Left lung (tissue), 10 donors: ENCODE measurements around the gene RTN1. TPM values are rescaled to one million over a fixed set of nuclear protein-coding genes. Genes with fewer than 3 reads are reported as not detected.

ENCODE experiments used
- ATAC-seq: fragments of 200-7000 bp; cut with Tn5 transposase; one replicate; pipeline ENCODE4 v1.9.1; 2020; ENCODE audit warnings: moderate library complexity
- DNase-seq, 4 donors: peaks; one replicate each; pipeline ENCODE4 v3.0.0-alpha.2; 2013 to 2020
- H3K27ac ChIP-seq, 2 donors: fragments of 200-600 bp; sonication (generic) in 1 of 2; one replicate each; pipeline versions ENCODE4 v1.5.0 to v1.8.0; 2020 to 2021
- H3K27me3 ChIP-seq, 2 donors: fragments of 200-600 bp; sonication (generic) in 1 of 2; one replicate each; pipeline versions ENCODE4 v1.5.0 to v1.8.0; 2020 to 2021
- H3K36me3 ChIP-seq, 2 donors: fragments of 200-600 bp; sonication (generic) in 1 of 2; one replicate each; pipeline versions ENCODE4 v1.5.0 to v1.8.0; 2020 to 2021
- H3K4me1 ChIP-seq, 2 donors: fragments of 200-600 bp; one replicate each; pipeline ENCODE4 v1.8.0; 2021
- H3K4me3 ChIP-seq, 2 donors: fragments of 200-600 bp; sonication (generic) in 1 of 2; one replicate each; pipeline versions ENCODE4 v1.5.0 to v1.8.0; 2020 to 2021; ENCODE audit warnings: mild to moderate bottlenecking in 1 of 2
- H3K9me3 ChIP-seq, 2 donors: fragments of 200-600 bp; sonication (generic) in 1 of 2; one replicate each; pipeline versions ENCODE4 v1.5.0 to v1.8.0; 2020 to 2021
- intact Hi-C, 2 donors: fragments of 100-400 bp; cut with DNase I; formaldehyde crosslinking; loops; one replicate each; pipeline versions ENCODE4 v1.11.2 to v1.14.2; 2022
- polyA plus RNA-seq, 6 donors: library from polyadenylated mRNA; unstranded; fragments of 120-200 nt; gene quantifications; one replicate each; pipeline ENCODE4 v1.2.1, GENCODE V29; 2013; ENCODE audit not compliant: insufficient read length in 6 of 6
- total RNA-seq, 2 donors: library from RNA; stranded (reverse); fragmentation: NEBNext Ultra II Directional; extraction: Animal tissue kit (Norgen Biotek cat#: 25700); gene quantifications; one replicate each; pipeline ENCODE4 v1.2.1, GENCODE V29; 2021
- TF ChIP-seq, protein P1 (sequence below), 2 donors: fragments of 200-600 bp; sonication (generic) in 1 of 2; IDR thresholded peaks; one replicate each; pipeline versions ENCODE4 v1.5.0 to v1.8.0; 2021; ENCODE audit warnings: antibody characterized with exemption in 2 of 2
- donor health status: DM: no; HTN: yes; CAD: no.
- donor health status: DM: no; HTN: no; CAD: no.

Gene RTN1
- total and polyA plus RNA-seq, 8 donors, result 3.6 to 7.9 (median 4.7) TPM

DNA sequence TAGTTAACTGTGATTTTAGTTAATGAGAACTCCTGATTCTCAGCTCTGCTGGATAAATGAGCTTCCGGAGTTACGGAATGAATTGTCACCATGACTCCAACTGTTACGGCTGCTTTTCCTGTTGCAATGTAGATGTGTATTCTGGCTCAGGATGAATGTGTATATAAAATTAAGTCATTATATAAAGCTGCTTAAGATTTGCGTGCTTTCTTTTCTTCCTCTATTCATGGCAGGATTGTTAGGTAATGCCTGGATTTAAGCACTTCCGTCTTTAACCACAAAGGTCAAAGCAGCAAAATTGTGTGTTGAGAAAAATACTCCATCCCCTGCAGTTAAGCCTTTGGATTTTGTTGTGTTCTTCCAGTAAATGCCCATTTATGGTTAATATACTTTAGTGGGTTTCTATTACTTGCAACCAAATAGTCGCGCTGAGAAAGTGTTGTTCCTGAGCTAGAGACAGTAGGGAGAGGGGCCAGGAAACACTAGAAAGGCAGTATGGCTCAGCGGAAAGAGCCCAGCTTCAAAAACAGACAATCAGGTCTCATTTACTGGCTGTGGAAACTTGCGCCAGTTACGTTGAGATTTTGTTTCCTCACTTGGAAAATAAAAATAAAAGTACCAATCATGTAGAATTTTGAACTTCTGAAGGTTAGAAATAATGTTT, 284.6 kb downstream of the RTN1 start:
- H3K27ac ChIP-seq, result no peak overlapping the region
- H3K4me3 ChIP-seq, result no peak overlapping the region
- no peaks in the 10 kb centered on the region for H3K27me3 ChIP-seq
- DNase-seq (no peak), ATAC-seq (no peak)
- intact Hi-C loops, result no loop called here
- TF ChIP-seq, protein P1, sequence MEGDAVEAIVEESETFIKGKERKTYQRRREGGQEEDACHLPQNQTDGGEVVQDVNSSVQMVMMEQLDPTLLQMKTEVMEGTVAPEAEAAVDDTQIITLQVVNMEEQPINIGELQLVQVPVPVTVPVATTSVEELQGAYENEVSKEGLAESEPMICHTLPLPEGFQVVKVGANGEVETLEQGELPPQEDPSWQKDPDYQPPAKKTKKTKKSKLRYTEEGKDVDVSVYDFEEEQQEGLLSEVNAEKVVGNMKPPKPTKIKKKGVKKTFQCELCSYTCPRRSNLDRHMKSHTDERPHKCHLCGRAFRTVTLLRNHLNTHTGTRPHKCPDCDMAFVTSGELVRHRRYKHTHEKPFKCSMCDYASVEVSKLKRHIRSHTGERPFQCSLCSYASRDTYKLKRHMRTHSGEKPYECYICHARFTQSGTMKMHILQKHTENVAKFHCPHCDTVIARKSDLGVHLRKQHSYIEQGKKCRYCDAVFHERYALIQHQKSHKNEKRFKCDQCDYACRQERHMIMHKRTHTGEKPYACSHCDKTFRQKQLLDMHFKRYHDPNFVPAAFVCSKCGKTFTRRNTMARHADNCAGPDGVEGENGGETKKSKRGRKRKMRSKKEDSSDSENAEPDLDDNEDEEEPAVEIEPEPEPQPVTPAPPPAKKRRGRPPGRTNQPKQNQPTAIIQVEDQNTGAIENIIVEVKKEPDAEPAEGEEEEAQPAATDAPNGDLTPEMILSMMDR (IDR thresholded peaks at IDR 0.05), result no peak
- H3K9me3 ChIP-seq, result no peaks in the 10 kb centered on the region
- H3K4me1 ChIP-seq, result peaks cover 0 to 6% of the 10 kb centered on the region in 2 donors
- no peaks in the 10 kb centered on the region for H3K36me3 ChIP-seq

DNA sequence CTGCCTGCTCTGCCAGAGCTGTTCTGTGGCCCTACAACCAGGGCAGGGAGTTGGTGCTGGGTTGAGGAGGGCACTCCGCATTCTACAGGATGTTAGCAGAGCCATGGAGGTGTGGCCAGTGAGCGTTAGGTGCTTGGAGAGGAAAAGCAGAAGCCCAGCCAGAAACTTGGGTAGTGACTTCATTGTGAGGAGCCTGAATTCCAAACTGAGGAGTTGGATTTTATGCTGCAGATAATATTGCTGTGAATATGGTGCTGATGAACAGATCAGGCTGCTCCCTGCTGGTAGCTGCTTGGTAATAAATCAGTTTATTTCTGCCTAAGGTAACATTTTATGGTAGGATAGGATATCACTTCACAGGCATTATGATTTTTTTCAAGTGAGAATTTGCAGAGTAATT, 286.8 kb downstream of the RTN1 start:
- Histone ChIP-seq H3K4me3 (no peak overlapping the region), H3K9me3 (no peaks in the 10 kb centered on the region), H3K27ac (no peak overlapping the region), H3K4me1 (peaks cover 0 to 6% of the 10 kb centered on the region in 2 donors), H3K27me3 (no peaks in the 10 kb centered on the region), H3K36me3 (no peaks in the 10 kb centered on the region)
- ATAC-seq (peak; percentile 79), DNase-seq (peak in 1 of 4 donors; percentile 35)
- intact Hi-C loops, result no loop called here
- TF ChIP-seq, protein P1 (IDR thresholded peaks at IDR 0.05), result no peak

- peak; percentile 74 for ATAC-seq
- Histone ChIP-seq H3K4me1 (peaks cover 0 to 6% of the 10 kb centered on the region in 2 donors), H3K4me3 (no peak overlapping the region), H3K36me3 (no peaks in the 10 kb centered on the region), H3K9me3 (no peaks in the 10 kb centered on the region), H3K27ac (no peak overlapping the region), H3K27me3 (no peaks in the 10 kb centered on the region)
- DNase-seq, result peak in 2 of 4 donors; percentile 34 to 57
- TF ChIP-seq, protein P1 (IDR thresholded peaks at IDR 0.05), result no peak
- intact Hi-C loops, result no loop called here
Measured at GRCh38 chr14:59582845-59583509, 287.6 kb downstream of the RTN1 start.

- ATAC-seq (no peak), DNase-seq (no peak)
- H3K27ac ChIP-seq, result no peak overlapping the region
- TF ChIP-seq, protein P1 (IDR thresholded peaks at IDR 0.05), result no peak
- H3K27me3 ChIP-seq, result peaks cover 0 to 6% of the 10 kb centered on the region in 2 donors
- peaks cover 0 to 6% of the 10 kb centered on the region in 2 donors for H3K4me1 ChIP-seq
- H3K36me3 ChIP-seq, result no peaks in the 10 kb centered on the region
- intact Hi-C loops, result no loop called here
- H3K9me3 ChIP-seq, result no peaks in the 10 kb centered on the region
- no peak overlapping the region for H3K4me3 ChIP-seq
Measured at GRCh38 chr14:59582161-59582560, 288.4 kb downstream of the RTN1 start.

DNA sequence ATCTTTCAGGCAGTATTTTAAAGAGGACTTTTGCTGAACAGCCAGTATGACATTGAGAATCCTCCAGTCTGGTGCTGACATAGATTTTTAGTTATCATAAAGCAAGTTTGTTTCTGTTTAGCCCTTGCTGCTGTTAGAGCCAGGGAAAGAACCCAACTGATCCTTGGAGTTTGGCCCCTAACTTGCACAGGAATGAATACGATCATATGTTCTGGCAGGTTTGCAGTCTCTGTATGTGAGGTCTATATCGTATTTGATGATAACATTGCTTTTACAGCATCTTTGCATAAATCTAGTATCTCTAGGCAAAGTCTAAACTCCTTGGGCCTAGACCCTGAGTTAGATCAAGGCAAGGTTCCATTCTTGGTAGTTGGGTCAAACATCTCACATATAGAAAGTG, 289.7 kb downstream of the RTN1 start:
- peaks cover 0 to 13% of the 10 kb centered on the region in 2 donors for H3K4me1 ChIP-seq
- no peak for ATAC-seq
- TF ChIP-seq, protein P1 (IDR thresholded peaks at IDR 0.05), result no peak
- no peaks in the 10 kb centered on the region for H3K9me3 ChIP-seq
- intact Hi-C loops, result no loop called here
- H3K36me3 ChIP-seq, result no peaks in the 10 kb centered on the region
- DNase-seq, result no peak
- H3K4me3 ChIP-seq, result no peak overlapping the region
- H3K27me3 ChIP-seq, result peaks cover 0 to 18% of the 10 kb centered on the region in 2 donors
- H3K27ac ChIP-seq, result no peak overlapping the region
